ENCODE measurements around the gene ATAD3A. TPM values are rescaled to one million over a fixed set of nuclear protein-coding genes. Genes with fewer than 3 reads are reported as not detected.

ATAD3A gene
- total RNA-seq, 1 donor from 2014 or later, result 51.5 TPM

DNA sequence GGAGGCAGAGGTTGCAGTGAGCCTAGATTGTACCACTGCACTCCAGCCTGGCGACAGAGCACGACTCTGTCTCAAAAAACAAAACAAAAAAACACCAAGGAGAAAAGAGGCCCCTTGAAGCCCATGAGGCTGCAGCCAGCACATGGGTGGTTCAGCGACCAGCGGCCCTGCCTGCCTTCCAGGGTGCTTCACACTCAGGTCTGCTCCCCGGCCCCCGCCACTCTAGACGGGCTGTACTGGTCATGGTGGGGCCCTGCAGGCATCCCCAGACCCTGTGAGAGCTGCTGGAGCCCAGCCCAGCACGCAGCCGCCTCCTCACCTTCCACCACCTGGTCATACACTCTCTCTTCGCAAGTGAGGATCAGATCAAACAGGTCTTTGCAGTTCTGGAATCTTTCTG, 32.6 kb downstream of the ATAD3A start:
- Histone ChIP-seq H3K27me3 (ENCODE audit: control insufficient read depth, insufficient read depth, low read length) (no peaks in the 10 kb centered on the region), H3K36me3 (ENCODE audit: control insufficient read depth, insufficient read depth, low read length) (no peaks in the 10 kb centered on the region), H3K4me3 (ENCODE audit: low read depth, low read length) (no peak overlapping the region)
- no peak for DNase-seq (ENCODE audit: low read depth)
- TF ChIP-seq, protein P1, sequence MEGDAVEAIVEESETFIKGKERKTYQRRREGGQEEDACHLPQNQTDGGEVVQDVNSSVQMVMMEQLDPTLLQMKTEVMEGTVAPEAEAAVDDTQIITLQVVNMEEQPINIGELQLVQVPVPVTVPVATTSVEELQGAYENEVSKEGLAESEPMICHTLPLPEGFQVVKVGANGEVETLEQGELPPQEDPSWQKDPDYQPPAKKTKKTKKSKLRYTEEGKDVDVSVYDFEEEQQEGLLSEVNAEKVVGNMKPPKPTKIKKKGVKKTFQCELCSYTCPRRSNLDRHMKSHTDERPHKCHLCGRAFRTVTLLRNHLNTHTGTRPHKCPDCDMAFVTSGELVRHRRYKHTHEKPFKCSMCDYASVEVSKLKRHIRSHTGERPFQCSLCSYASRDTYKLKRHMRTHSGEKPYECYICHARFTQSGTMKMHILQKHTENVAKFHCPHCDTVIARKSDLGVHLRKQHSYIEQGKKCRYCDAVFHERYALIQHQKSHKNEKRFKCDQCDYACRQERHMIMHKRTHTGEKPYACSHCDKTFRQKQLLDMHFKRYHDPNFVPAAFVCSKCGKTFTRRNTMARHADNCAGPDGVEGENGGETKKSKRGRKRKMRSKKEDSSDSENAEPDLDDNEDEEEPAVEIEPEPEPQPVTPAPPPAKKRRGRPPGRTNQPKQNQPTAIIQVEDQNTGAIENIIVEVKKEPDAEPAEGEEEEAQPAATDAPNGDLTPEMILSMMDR (IDR thresholded peaks at IDR 0.05; ENCODE audit: insufficient read depth, low read length, poor library complexity, severe bottlenecking), result no peak

DNA sequence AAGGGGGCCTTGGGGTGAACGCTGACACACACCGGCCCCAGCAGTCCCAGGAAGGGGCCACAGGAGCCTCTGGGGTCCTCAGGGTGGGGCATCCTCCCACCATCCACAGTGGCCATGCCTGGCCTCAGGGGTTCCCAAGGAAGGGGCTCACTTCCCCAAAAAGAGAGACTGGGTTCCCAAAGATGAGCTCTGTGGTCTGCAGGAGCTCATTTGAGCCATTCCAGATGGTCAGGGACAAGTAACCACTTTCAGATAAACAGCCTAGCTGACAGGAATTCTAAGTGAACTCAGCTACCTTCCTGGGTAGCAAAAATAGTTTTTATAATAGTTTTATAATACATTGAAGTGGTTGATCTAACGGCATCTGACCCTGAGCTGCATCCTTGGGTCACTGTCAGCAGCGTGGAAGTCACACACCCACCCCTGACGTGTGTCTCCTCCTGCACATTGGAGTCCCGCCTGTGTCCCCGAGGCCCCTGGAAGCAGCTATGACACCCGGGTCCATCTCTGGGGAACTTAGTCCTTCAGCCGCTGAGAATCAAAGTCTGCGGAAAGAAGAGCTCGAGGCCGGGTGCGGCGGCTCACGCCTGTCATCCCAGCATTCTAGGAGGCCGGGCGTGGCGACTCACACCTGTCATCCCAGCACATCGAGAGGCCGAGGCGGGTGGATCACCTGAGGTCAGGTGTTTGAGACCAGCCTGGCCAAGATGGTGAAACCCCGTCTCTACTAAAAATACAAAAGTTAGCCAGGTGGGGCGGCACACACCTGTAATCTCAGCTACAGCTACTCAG, 34.2 kb downstream of the ATAD3A start:
- TF ChIP-seq, protein P1 (IDR thresholded peaks at IDR 0.05; ENCODE audit: insufficient read depth, low read length, poor library complexity, severe bottlenecking), result no peak
- no peak overlapping the region for H3K4me3 ChIP-seq (ENCODE audit: low read depth, low read length)
- H3K36me3 ChIP-seq (ENCODE audit: control insufficient read depth, insufficient read depth, low read length), result no peaks in the 10 kb centered on the region
- DNase-seq (ENCODE audit: low read depth), result no peak
- H3K27me3 ChIP-seq (ENCODE audit: control insufficient read depth, insufficient read depth, low read length), result no peaks in the 10 kb centered on the region

DNA sequence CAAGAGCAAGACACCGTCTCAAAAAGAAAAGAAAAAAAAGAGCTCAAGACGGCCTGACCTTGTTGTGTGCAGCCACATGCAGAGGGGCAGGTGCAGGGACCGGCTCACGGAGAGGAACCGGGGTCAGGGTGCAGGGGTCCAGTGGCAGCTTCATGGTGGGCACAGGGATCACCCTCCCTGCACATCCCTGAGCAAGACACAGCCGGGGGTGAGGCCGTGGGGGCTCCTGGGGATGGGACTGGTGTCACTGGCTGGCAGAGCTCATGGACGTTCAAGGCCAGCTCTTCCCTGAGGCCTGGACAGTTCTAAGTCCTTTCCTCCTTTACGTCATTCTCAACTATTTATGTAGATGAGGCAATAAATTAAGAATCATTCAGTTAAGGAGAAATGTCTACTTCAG, 35.0 kb downstream of the ATAD3A start:
- TF ChIP-seq, protein P1 (IDR thresholded peaks at IDR 0.05; ENCODE audit: insufficient read depth, low read length, poor library complexity, severe bottlenecking), result no peak
- Histone ChIP-seq H3K36me3 (ENCODE audit: control insufficient read depth, insufficient read depth, low read length) (no peaks in the 10 kb centered on the region), H3K4me3 (ENCODE audit: low read depth, low read length) (no peak overlapping the region), H3K27me3 (ENCODE audit: control insufficient read depth, insufficient read depth, low read length) (no peaks in the 10 kb centered on the region)
- DNase-seq (ENCODE audit: low read depth), result no peak

DNA sequence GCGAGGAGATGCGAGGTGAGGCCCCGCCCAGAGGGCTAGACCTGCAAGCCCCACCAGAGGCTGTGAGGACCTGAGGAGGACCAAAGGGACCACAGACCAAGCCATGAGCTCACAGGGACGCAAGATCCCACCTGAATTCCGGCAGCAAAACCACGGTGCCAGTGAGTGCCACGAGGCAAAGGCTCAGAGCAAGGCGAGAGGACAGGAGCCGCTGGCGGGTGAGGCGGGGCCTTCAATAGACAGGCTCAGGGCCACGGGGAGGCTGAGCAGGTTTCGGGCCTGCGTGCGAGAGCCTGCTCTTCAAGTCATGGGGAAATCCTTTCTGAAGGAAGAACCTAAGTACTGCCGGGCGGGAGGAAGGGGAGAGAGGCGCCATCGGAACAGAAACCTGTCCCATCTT, 35.5 kb downstream of the ATAD3A start:
- H3K36me3 ChIP-seq (ENCODE audit: control insufficient read depth, insufficient read depth, low read length), result no peaks in the 10 kb centered on the region

DNA sequence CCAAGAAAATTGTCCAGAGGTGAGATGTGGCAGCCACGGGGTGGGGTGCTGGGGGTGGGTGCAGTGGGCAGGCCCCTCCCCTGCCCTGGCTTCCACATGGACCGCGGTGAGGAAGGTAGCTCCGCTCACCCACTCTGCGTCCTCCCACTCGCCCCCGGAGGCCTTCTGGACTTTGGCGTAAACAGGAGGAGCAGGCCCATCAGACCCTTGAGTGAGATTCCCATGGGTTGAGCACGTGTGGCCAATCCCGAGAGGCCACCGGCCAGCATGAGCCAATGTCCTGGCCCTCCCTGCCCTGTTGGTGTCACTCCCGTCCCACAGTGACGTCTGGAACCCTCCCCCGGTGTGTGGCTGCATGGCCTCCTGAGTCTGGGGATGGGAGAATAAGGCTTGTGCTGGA, 36.6 kb downstream of the ATAD3A start:
- no peaks in the 10 kb centered on the region for H3K36me3 ChIP-seq (ENCODE audit: control insufficient read depth, insufficient read depth, low read length)
- TF ChIP-seq, protein P1 (IDR thresholded peaks at IDR 0.05; ENCODE audit: insufficient read depth, low read length, poor library complexity, severe bottlenecking), result no peak
- no peak for DNase-seq (ENCODE audit: low read depth)
- no peak overlapping the region for H3K4me3 ChIP-seq (ENCODE audit: low read depth, low read length)
- H3K27me3 ChIP-seq (ENCODE audit: control insufficient read depth, insufficient read depth, low read length), result no peaks in the 10 kb centered on the region

More for the DNA sequence above, 35.5 kb downstream of the ATAD3A start:
- H3K4me3 ChIP-seq (ENCODE audit: low read depth, low read length), result no peak overlapping the region
- TF ChIP-seq, protein P1 (IDR thresholded peaks at IDR 0.05; ENCODE audit: insufficient read depth, low read length, poor library complexity, severe bottlenecking), result no peak
- H3K27me3 ChIP-seq (ENCODE audit: control insufficient read depth, insufficient read depth, low read length), result no peaks in the 10 kb centered on the region
- no peak for DNase-seq (ENCODE audit: low read depth)

DNA sequence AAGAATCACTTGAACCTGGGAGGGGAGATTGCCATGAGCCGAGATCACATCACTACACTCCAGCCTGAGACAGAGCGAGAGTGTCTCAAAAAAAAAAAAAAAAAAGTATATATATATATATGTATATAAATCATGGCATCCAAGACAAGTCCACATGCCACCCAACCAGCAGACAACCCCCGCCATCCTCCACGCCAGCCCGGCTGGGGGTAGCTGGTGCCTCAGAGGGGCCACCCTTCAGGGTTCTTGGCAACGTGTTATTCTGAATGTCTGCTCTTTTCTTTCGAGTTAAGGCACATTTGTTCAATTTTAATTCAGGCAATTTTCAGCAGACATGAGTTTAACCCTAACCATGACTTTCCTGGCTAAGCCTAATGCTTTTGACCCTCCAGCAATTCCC, 38.1 kb downstream of the ATAD3A start:
- TF ChIP-seq, protein P1 (IDR thresholded peaks at IDR 0.05; ENCODE audit: insufficient read depth, low read length, poor library complexity, severe bottlenecking), result no peak

More for the DNA sequence above, 38.1 kb downstream of the ATAD3A start:
- Histone ChIP-seq H3K27me3 (ENCODE audit: control insufficient read depth, insufficient read depth, low read length) (no peaks in the 10 kb centered on the region), H3K4me3 (ENCODE audit: low read depth, low read length) (no peak overlapping the region), H3K36me3 (ENCODE audit: control insufficient read depth, insufficient read depth, low read length) (no peaks in the 10 kb centered on the region)
- no peak for DNase-seq (ENCODE audit: low read depth)

Measured in kidney epithelial cell (primary cell).